Epithelial cell of proximal tubule (primary cell): ENCODE measurements around the gene ADD2. TPM values are rescaled to one million over a fixed set of nuclear protein-coding genes. Genes with fewer than 3 reads are reported as not detected.
"Not testable (repeated sequence)": the region's sequence is repeated elsewhere in the genome, so short reads cannot be mapped to it uniquely, and the experiment has no call there.

Source experiments
- DNase-seq: peaks from one replicate; pipeline ENCODE4 v3.0.0-alpha.2; 2011; ENCODE audit warnings: low read depth
- H3K4me3 ChIP-seq: 2 replicates; pipeline ENCODE4 v1.5.1; 2011; ENCODE audit warnings: low read depth, mild to moderate bottlenecking, low read length
- CTCF ChIP-seq: conservative IDR thresholded peaks from 2 replicates; pipeline ENCODE4 v1.5.1; 2012; ENCODE audit warnings: low read depth, mild to moderate bottlenecking, low read length
- total RNA-seq: library from RNA; depleted of rRNA; stranded (reverse); fragments of >200 nt; gene quantifications from 2 replicates; pipeline ENCODE4 v1.2.3, GENCODE V29; 2015

The ADD2 gene
- total RNA-seq, 1 donor from 2014 or later = 21.3 TPM

DNA sequence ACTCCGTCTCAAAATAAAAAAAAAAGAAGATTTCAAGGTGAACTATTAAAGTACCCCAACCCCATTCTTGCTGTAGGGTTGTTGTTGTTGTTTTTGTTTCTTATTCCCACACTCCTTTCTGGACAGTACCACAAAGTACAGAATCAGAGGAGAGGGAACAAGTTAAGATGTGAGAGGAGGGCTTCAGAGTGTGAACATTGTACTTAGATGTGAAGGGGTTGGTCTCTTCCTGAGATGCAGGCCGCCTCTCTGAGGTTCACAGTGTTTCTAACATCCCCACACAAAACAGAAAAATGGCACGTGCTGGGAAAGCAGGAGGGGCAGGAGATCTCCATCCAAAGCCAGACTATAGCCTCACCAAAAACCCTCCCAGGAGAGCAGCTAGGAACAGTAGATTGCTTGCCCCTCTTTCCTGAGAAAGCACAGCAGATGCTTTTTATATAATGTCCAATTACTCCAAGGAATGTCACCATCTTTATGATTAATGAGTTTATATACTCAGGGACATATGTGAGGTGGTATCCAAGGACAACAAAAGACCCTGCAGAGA is 22.6 kb downstream of the ADD2 start:
- no peak for TF ChIP-seq CTCF
- no peak for DNase-seq
- H3K4me3 ChIP-seq = no peak overlapping the region

DNA sequence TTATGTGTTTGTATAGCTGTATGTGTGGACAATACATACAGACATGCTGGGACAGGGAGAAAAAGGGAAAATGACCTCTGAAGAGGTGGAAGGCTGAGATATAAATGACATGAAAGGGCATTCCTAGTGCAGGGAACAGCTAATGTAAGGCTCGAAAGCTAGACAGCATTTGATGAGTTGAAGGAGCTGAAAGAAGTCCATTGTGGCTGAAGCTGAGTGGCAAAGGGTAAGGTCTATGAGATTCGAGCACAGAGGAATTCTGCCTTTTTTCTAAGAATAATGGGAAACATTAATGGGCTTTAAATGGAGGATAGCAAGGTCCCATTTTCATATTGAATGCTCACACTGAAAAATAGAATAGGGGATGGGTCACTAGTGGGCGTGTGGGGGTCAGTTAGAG is 23.6 kb downstream of the ADD2 start:
- TF ChIP-seq CTCF = no peak
- no peak overlapping the region for H3K4me3 ChIP-seq
- no peak for DNase-seq

DNA sequence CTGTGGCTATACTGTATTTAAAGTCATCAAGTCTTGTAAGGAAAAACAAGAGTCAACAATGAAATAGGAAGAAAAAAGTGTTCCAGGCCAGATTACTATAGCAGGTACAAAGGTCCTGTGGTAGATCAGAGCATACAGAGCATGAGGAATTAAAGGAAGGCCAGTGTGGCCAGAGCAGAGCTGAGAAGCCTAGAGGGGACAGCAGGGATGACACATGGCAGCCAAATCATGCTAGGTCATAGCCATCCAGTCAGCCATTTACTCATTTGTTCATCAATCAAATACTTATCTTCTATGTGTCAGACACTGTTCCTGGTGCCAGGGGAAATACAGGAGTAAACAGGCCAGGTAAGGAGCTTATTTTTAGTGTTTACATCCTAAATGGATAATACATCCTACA is 24.3 kb downstream of the ADD2 start:
- no peak overlapping the region for H3K4me3 ChIP-seq
- no peak for TF ChIP-seq CTCF
- DNase-seq = no peak

- DNase-seq = no peak
- no peak overlapping the region for H3K4me3 ChIP-seq
- TF ChIP-seq CTCF = no peak
These were observed 24.9 kb downstream of the ADD2 start for GRCh38 chr2:70743068-70743467.

DNA sequence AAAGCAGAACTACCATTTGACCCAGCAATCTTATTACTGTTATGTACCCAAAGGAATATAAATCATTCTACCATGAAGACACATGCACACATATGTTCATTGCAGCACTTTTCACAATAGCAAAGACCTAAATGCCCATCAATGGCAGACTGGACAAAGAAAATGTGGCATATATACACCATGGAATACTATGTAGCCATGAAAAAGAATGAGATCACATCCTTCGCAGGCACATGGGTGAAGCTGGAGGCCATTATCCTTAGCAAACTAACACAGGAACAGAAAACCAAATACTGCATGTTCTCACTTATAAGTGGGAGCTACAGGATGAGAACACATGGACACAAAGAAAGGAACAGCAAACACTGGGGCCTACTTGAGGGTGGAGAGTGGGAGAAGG is 28.5 kb downstream of the ADD2 start:
- DNase-seq, H3K4me3 ChIP-seq: not testable (repeated sequence)

DNA sequence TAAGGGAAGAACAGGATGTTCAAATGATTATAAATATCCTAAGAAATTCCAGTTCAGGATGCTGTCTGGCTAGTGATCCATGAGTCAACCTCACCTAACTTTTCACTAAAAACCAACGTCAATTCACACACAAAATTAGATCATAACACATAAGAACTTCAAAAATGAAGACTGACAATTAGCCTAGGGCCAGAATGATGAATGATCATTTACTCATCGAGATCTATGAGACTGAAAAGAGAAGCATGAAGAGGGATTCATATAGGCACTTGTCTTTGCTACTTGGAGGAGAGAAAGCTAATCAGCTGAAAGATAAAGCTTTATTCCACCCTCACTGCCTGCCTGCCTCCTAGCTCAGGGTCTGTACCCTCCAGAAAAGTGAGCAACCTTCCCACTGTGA is 29.8 kb downstream of the ADD2 start:
- no peak for DNase-seq
- TF ChIP-seq CTCF = no peak
- no peak overlapping the region for H3K4me3 ChIP-seq

DNA sequence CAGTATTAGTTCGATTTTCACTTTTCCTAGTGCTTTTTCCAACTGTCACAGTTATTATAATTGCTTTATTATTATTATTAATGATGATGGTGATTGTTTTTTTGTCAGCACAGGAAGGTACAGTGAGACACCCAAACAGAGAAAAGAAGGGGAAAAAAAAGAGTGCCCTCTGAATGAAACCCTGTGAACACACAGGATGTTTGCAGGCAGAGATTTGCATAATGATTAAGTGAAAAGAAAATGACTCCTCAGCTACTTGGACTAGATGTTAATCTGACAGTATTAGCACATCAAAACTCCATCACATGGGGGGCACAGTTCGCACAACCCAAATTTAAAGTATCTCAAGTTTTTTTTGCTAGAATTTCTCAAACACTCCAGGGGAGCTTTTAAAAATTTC is 32.9 kb downstream of the ADD2 start:
- no peak overlapping the region for H3K4me3 ChIP-seq
- DNase-seq = no peak
- no peak for TF ChIP-seq CTCF

DNA sequence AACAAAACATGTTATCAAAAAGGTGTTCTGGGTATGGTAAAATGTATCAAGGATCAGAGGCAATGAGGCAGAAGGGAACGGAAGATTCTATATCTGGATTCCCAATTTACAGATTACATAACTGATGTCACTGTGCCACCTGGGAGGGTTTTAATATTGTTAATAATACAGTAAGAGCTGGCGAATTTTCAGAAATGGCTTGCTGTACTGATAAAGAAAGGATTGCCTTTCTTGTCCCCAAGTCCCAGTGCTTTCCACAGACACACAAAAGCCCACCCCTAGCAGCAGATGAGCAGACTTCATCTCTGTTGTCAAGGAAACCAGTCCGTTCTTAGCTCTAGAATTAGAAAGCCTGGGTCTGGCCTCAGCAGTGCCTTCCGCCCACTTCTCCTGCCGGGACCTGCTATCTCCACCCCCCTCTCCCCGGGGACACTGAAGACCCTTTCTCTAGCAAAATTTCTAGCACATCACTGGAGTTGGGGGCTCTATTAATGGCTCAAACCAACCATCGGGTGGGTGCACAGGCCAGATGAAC is 34.3 kb downstream of the ADD2 start:
- no peak for TF ChIP-seq CTCF
- no peak for DNase-seq
- no peak overlapping the region for H3K4me3 ChIP-seq
